T-helper 2 cell treated with Interferon-gamma antibody and Interleukin-4, amounts not matched to agents 5 μg/mL and 100 μg/mL, for 36 hours (primary cell): ENCODE data around the gene CAMK2D.
A peak's percentile ranks its signal among the peaks of the same experiment; 100 is the strongest.
"Not testable (repeated sequence)": the region's sequence is repeated elsewhere in the genome, so short reads cannot be mapped to it uniquely, and the experiment has no call there.

Experiments used
- DNase-seq: peaks from one replicate; pipeline ENCODE4 v3.0.0; 2021; ENCODE audit warnings: low spot score
- H3K27ac Mint-ChIP-seq: one replicate; pipeline ENCODE4 v1.8.0; 2021; ENCODE audit warnings: mild to moderate bottlenecking, mixed read lengths
- H3K27me3 Mint-ChIP-seq: one replicate; pipeline ENCODE4 v1.8.0; 2021; ENCODE audit warnings: low read depth, mixed read lengths
- H3K36me3 Mint-ChIP-seq: one replicate; pipeline ENCODE4 v1.8.0; 2021; ENCODE audit warnings: low read depth, mixed read lengths
- H3K4me1 Mint-ChIP-seq: one replicate; pipeline ENCODE4 v1.8.0; 2021; ENCODE audit warnings: low read depth, mixed read lengths
- H3K4me3 Mint-ChIP-seq: one replicate; pipeline ENCODE4 v1.8.0; 2022; ENCODE audit warnings: mild to moderate bottlenecking, moderate library complexity, mixed read lengths
- H3K9me3 Mint-ChIP-seq: one replicate; pipeline ENCODE4 v1.8.0; 2021; ENCODE audit warnings: mixed read lengths

Gene CAMK2D

DNA sequence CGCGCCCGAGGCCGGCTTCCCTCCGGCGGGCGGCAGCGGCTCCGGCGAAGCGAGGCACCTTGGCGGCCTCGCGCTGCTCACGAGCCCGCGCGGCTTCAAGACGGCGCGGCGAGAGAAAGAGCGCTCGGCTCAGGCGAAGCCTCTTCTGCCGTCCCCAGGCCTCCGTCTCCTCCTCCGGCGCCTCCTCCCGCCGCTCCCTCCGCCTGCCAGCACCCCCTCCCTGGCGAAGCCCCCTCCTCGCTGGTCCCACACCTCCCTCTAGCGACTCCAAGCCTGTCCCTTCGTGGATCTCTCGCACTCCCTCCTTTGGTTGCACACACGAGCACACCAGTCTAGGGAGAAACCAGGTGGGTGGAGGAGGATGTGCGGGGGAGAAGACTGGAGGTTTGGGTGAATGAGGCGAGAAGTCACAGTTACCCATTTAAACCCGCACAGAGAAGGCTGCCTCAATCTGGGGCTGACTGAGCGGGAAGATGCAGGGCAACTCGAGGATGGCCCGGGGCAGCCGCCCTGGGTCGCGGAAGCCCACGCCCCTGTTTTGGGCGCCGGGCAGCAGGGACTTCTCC lies at the start of gene CAMK2D:
TSS of gene CAMK2D (minus strand) at position 119 of the 566 bp plus-strand sequence. CDS start 670 bp downstream, outside the sequence.
- Mint-ChIP-seq H3K27me3 (no peaks in the 10 kb centered on the region), H3K4me1 (peaks cover 43% of the 10 kb centered on the region), H3K27ac (peak within 1 kb of the TSS; percentile 99), H3K9me3 (no peaks in the 10 kb centered on the region), H3K36me3 (peaks cover 23% of the 10 kb centered on the region), H3K4me3 (peak within 1 kb of the TSS; percentile 97)
- peak; percentile 86 for DNase-seq

DNA sequence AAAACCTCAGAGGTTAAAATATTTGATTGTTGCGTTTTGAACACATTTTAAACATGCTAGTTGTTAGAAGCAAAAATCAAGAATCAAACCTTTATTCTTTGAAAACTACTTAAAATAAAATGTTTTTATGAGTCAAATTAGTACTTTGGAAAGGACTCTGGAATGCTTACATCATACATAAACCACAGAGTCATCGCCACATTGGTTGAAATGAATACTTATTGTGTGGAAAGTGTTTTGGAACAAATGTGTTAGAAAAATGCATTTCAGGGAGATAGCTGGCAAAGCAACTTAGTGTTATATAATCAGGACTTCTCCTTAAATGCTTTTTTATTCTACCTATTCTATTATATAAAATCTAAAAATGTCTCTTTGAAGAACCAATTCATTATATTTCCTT lies 49.4 kb upstream of the CAMK2D start:
- no peak overlapping the region for H3K27ac Mint-ChIP-seq
- no peak overlapping the region for H3K4me3 Mint-ChIP-seq
- no peaks in the 10 kb centered on the region for H3K9me3 Mint-ChIP-seq
- no peaks in the 10 kb centered on the region for H3K4me1 Mint-ChIP-seq
- no peaks in the 10 kb centered on the region for H3K36me3 Mint-ChIP-seq
- H3K27me3 Mint-ChIP-seq, result peaks cover 7% of the 10 kb centered on the region
- DNase-seq, result no peak

DNA sequence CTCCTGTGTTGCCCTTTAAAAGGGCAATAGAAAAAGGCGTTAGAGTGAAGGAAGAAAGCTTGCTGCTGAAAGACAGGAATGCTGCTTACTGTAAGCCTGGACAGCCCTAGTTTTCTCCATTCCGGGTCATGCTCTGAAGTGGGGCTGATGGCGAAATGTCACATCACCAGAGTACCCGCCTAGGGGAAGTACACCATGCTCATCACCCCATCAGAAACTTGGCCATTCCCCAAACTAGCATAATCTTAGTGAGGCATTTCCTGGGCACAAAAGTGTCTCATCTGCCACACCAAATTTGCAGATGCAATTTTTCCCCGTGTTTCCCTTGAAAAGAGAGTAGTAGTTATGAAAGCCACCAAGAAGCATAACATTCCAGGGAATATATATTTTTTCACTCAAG lies 47.8 kb upstream of the CAMK2D start:
- H3K36me3 Mint-ChIP-seq, result no peaks in the 10 kb centered on the region
- no peak overlapping the region for H3K4me3 Mint-ChIP-seq
- H3K27ac Mint-ChIP-seq, result no peak overlapping the region
- peaks cover 7% of the 10 kb centered on the region for H3K27me3 Mint-ChIP-seq
- DNase-seq, result no peak
- no peaks in the 10 kb centered on the region for H3K4me1 Mint-ChIP-seq
- peaks cover under 1% of the 10 kb centered on the region for H3K9me3 Mint-ChIP-seq

DNA sequence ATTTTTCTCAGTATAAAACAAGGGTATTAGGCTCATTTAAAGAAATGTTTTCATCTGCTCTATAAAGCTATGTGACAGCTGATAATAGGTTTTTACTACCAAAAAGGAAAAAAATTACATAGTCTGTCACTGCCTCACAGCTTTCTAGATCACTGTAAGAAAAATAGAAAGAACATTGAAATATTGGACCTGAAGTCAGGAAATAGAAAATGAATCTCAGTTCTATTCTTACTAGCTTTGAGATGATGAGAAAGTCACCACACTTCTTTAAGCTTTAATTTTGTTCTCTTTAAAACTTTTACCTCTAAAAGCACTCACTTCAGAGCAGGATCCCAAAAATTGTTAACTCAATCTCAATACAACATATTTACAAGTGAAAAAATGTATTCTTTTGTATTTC lies 45.3 kb upstream of the CAMK2D start:
- Mint-ChIP-seq H3K4me1 (no peaks in the 10 kb centered on the region), H3K27me3 (peaks cover 3% of the 10 kb centered on the region), H3K9me3 (peaks cover 10% of the 10 kb centered on the region), H3K27ac (no peak overlapping the region), H3K4me3 (no peak overlapping the region), H3K36me3 (no peaks in the 10 kb centered on the region)
- DNase-seq, result no peak

DNA sequence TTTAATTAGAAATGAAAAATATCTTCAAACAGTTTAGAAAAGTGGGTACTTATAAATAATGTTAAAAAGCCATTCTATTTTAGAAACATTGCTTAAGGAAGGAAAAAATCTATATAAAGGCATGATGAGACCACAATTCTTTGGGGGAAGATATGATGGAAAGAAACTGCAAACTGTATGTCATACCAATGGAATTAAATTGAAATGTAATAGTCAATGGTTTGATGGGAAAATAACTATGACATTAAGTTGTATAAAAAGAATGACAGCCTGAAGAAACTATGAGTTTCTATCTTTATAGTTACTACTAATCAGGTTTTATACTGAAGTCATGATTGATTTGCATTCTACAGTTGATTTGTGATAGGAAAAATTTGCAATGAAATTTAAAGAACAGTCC lies 40.3 kb upstream of the CAMK2D start:
- no peak overlapping the region for H3K27ac Mint-ChIP-seq
- no peaks in the 10 kb centered on the region for H3K27me3 Mint-ChIP-seq
- DNase-seq, result no peak
- peaks cover 20% of the 10 kb centered on the region for H3K9me3 Mint-ChIP-seq
- H3K4me3 Mint-ChIP-seq, result no peak overlapping the region
- no peaks in the 10 kb centered on the region for H3K36me3 Mint-ChIP-seq
- H3K4me1 Mint-ChIP-seq, result no peaks in the 10 kb centered on the region

DNA sequence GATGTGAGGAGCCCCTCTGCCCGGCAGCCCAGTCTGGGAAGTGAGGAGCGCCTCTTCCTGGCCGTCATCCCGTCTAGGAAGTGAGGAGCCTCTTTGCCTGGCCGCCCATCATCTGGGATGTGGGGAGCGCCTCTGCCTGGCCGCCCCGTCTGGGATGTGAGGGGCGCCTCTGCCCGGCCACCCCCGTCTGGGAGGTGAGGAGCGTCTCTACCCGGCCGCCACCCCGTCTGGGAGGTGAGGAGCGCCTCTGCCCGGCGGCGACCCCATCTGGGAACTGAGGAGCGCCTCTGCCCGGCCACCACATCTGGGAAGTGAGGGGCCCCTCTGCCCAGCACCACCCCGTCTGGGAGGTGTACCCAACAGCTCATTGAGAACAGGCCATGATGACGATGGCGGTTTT lies 34.8 kb upstream of the CAMK2D start:
- peaks cover 44% of the 10 kb centered on the region for H3K9me3 Mint-ChIP-seq
- not testable (repeated sequence) for H3K4me3 Mint-ChIP-seq, H3K27me3 Mint-ChIP-seq

DNA sequence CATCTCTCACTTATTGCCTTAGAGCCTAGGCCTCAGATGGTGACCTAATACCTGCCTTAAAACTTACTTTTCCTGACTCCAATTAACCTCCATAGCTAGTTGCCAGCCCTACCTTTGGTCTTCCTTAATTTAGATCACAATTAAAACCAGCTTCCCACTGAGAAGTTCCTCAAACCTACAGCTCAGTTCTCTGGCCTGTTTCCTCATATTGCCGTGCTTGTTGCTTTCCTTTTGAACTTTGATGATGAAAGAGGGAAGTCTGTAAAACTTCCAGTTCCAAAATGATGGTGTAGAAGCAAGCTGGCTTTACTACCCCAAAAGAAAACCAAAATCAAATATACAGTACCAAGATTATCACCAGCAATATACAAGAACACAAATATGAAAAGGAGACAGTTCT lies 28.9 kb upstream of the CAMK2D start:
- Mint-ChIP-seq H3K36me3 (no peaks in the 10 kb centered on the region), H3K4me1 (no peaks in the 10 kb centered on the region), H3K27ac (no peak overlapping the region), H3K27me3 (peaks cover 6% of the 10 kb centered on the region), H3K9me3 (peaks cover 41% of the 10 kb centered on the region), H3K4me3 (no peak overlapping the region)
- DNase-seq, result no peak

More for the DNA sequence above, 34.8 kb upstream of the CAMK2D start:
- not testable (repeated sequence) for H3K27ac Mint-ChIP-seq, DNase-seq, H3K4me1 Mint-ChIP-seq, H3K36me3 Mint-ChIP-seq

DNA sequence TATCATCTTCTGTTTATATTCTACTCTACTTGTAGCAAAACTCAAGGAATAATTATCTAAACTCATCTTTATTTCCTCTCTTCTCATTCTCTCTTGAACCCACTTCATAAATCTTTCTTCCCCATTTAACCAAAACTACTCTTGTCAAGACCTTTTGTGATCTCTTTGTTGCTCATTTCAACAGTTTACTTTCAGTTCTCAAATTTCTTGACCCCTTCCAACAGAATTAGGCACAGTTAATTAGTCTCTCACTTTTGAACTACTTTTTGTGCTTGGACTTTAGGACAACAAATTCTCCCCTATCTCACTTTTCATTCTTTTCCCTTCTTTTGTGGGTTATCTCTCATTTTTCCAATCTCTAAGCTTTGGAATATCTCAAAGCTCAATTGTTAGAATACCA lies 27.4 kb upstream of the CAMK2D start:
- peaks cover 31% of the 10 kb centered on the region for H3K9me3 Mint-ChIP-seq
- no peak overlapping the region for H3K27ac Mint-ChIP-seq
- H3K36me3 Mint-ChIP-seq, result no peaks in the 10 kb centered on the region
- peaks cover 2% of the 10 kb centered on the region for H3K4me1 Mint-ChIP-seq
- H3K27me3 Mint-ChIP-seq, result peaks cover 4% of the 10 kb centered on the region
- no peak overlapping the region for H3K4me3 Mint-ChIP-seq
- DNase-seq, result no peak

DNA sequence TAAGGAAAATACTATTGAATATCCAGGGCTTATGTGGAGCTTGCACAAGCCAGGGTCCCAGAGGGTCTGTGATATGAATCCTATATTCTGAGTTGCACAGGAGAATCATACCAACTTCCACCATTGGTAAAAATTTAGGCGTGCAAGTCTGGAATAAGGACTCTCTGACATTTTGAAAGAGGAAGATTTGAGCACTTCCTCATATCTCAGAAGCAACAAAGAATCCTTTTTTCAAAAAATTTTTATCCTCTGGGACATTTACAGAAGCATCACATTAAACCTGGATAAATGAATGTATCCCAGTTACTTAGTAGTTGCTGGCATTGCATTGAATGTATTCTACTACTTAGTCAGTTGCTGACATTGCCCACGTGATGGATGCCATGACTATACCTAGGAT lies 24.2 kb upstream of the CAMK2D start:
- peaks cover 2% of the 10 kb centered on the region for H3K36me3 Mint-ChIP-seq
- H3K4me3 Mint-ChIP-seq, result no peak overlapping the region
- no peak for DNase-seq
- H3K4me1 Mint-ChIP-seq, result peaks cover 2% of the 10 kb centered on the region
- peaks cover 5% of the 10 kb centered on the region for H3K9me3 Mint-ChIP-seq
- H3K27ac Mint-ChIP-seq, result no peak overlapping the region
- no peaks in the 10 kb centered on the region for H3K27me3 Mint-ChIP-seq

DNA sequence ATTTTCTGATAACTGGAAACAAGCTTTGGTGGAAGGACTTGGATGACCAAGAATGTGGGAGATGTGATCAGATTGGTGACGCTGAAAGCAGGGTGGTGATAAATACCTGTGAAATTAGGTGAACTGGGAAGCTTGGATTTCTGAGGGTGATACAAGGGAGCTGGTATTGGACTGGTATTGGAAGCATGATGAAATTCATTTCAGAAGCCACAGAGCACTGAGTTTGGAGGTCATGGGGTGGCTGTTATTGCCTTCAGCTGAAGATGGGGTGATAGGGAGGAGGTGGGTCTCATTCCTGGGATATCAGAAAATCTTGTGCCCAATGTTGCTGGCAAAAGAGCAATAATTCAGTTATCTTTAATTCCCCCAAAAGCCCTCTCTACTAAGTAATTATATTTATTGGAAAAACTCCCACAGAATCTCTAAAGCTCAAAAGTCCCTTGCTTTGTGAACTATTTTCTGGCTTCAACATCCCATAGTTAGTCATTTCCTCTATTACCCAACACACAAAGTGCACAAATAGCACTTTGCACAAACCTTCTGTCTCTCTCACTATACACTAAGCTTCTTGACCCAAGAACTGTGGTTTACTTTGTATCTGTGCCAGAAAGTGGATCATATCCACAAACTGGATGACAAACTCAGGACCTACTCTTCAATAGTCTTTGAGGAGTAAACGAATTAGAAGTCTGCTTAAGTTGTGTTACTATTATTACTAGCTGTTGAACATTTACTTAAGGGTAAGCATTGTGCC lies 23.1 kb upstream of the CAMK2D start:
- peaks cover 5% of the 10 kb centered on the region for H3K9me3 Mint-ChIP-seq
- no peak for DNase-seq
- H3K4me3 Mint-ChIP-seq, result no peak overlapping the region
- H3K4me1 Mint-ChIP-seq, result peaks cover 2% of the 10 kb centered on the region
- H3K27me3 Mint-ChIP-seq, result no peaks in the 10 kb centered on the region
- H3K36me3 Mint-ChIP-seq, result peaks cover 2% of the 10 kb centered on the region
- H3K27ac Mint-ChIP-seq, result no peak overlapping the region

DNA sequence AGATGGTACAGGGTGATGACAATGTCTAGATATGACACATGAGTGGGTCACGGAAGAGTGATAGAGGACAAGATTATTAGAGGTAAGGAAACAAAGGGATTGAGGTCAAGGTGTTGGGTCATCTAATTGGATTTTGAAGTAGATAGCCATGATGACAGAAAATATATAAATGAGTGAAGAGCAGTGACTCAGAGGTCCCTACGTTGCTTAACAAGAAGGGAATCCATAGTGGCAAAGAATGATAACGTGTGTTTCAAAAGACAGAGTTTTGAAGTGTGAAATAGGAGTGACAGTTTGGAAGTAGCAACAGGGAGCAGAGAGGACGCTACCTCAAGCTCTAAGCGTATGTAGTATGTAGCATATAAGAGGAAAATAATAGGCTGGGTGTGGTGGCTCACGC lies 22.2 kb upstream of the CAMK2D start:
- H3K27me3 Mint-ChIP-seq, result no peaks in the 10 kb centered on the region
- no peak for DNase-seq
- H3K27ac Mint-ChIP-seq, result no peak overlapping the region
- peaks cover 5% of the 10 kb centered on the region for H3K9me3 Mint-ChIP-seq
- no peak overlapping the region for H3K4me3 Mint-ChIP-seq
- peaks cover 2% of the 10 kb centered on the region for H3K36me3 Mint-ChIP-seq
- peaks cover 2% of the 10 kb centered on the region for H3K4me1 Mint-ChIP-seq

DNA sequence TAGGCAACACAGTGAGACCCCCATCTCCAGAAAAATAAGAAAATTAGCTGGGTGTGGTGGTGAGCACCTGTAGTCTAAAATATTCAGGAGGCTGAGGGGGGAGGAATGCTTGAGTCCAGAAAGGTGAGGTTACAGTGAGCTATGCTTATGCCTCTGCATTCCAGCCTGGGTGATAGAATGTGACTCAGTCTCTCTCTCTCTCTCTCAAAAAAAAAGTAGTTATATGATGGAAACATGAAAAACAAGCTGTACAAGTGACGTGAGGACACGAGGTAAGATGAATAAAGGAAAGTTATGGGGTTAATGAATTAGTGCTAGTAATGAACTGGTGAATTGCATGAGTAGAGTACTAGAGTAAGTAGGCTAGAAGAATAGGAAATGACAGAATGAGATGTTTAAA lies 21.8 kb upstream of the CAMK2D start:
- peaks cover 2% of the 10 kb centered on the region for H3K36me3 Mint-ChIP-seq
- H3K9me3 Mint-ChIP-seq, result peaks cover 5% of the 10 kb centered on the region
- no peak overlapping the region for H3K4me3 Mint-ChIP-seq
- no peak overlapping the region for H3K27ac Mint-ChIP-seq
- DNase-seq, result no peak
- H3K4me1 Mint-ChIP-seq, result peaks cover 2% of the 10 kb centered on the region
- H3K27me3 Mint-ChIP-seq, result no peaks in the 10 kb centered on the region

DNA sequence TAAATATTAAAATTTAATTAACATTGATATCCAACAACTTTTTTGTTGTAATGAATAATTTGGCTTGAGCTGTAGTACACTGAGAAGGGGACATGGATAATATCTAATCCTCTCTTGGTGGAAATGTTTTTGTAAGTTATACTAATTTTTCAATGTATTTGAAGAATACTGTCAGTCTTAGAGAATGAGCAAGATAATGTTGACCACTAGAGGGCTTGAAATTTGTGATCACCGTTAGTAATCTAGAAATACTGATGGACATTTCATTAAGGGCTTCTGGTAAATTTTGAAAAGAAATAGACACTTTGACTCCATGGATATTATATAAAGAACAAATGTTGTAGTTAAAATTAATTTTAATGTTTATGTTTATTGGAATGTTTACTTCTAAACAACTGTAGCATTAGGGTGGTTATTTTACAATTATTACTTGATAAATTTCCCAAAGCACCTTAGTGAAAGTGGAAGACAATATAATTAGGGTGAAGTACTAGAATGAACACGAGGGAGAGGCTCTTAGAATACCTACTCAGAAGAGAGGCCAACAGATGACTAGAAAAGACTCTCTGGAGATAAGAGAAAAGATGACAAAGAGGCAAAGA lies 20.0 kb upstream of the CAMK2D start:
- H3K4me3 Mint-ChIP-seq, result no peak overlapping the region
- H3K27me3 Mint-ChIP-seq, result peaks cover 5% of the 10 kb centered on the region
- no peak for DNase-seq
- no peak overlapping the region for H3K27ac Mint-ChIP-seq
- peaks cover 2% of the 10 kb centered on the region for H3K4me1 Mint-ChIP-seq
- peaks cover 2% of the 10 kb centered on the region for H3K36me3 Mint-ChIP-seq
- peaks cover 5% of the 10 kb centered on the region for H3K9me3 Mint-ChIP-seq

DNA sequence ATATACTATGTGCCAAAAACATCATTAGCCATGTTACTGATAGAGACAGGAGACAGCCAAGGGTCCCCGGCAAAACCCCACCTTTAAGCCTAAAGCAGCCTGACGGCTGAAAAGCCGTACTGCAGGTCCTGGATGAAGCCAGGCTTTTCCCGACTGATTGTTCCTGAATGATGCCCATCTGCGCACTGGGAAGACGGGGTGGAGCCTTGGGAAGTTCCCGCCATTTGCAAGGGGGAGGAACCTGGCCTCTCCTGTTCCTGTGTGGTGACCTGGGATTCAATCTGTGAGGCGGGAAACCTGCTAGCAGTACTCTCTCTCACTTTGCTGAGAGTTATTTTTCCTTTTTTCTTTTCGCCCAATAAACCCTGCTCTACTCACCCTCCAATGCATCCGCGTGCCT lies 15.1 kb upstream of the CAMK2D start:
- Mint-ChIP-seq H3K9me3 (peaks cover 9% of the 10 kb centered on the region), H3K27ac (no peak overlapping the region), H3K36me3 (peaks cover 2% of the 10 kb centered on the region), H3K4me1 (peaks cover 7% of the 10 kb centered on the region), H3K4me3 (no peak overlapping the region), H3K27me3 (peaks cover 5% of the 10 kb centered on the region)
- DNase-seq, result no peak
